ENCODE data around the gene HLA-DQA1. TPM values are rescaled to one million over a fixed set of nuclear protein-coding genes. Genes with fewer than 3 reads are reported as not detected.

HLA-DQA1 gene
- total and polyA plus RNA-seq, 2 donors from 2014 or later, result 29.6 to 63.5 TPM

DNA sequence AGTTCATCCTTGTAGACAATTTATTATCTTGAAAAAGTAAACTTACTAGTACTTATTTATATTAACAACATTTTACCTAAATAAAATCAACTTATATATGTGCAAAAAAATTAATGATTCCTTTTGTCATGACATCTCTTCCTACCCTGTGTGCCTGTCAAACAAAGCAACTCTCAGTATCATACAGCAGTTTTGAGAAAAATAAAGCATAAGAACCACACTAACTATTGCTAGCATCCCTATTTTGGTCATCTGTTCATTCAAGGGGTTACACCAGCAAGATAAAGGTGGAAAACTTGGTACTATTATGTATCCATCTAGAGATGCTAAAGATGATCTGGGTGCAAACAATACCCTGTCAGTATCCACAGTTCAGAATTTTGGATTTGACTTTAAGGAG is 40.2 kb upstream of the HLA-DQA1 start:
- Histone ChIP-seq H3K9me3 (ENCODE audit: control insufficient read depth in 2 of 3, insufficient read depth in 1 of 3, low read length in 3 of 3) (no peaks in the 10 kb centered on the region), H3K27me3 (ENCODE audit: control insufficient read depth, insufficient read depth, low read length) (no peaks in the 10 kb centered on the region), H3K4me1 (ENCODE audit: control insufficient read depth in 2 of 3, insufficient read depth in 2 of 3, low read depth in 1 of 3, low read length in 3 of 3) (no peaks in the 10 kb centered on the region), H3K4me3 (ENCODE audit: low read length in 3 of 3) (no peak overlapping the region), H3K27ac (ENCODE audit: low read depth in 2 of 2, low read length in 2 of 2) (no peak overlapping the region), H3K9ac (ENCODE audit: low read length in 3 of 3) (no peak overlapping the region), H3K36me3 (ENCODE audit: control insufficient read depth in 2 of 3, insufficient read depth in 3 of 3, low read length in 3 of 3) (no peaks in the 10 kb centered on the region)
- DNase-seq (no peak), FAIRE-seq (no peak)
- intact Hi-C loops (cut with DNase I), result no loop called here
- TF ChIP-seq CTCF (IDR thresholded peaks at IDR 0.05; ENCODE audit: borderline replicate concordance, extremely low read depth, insufficient read depth), result no peak

DNA sequence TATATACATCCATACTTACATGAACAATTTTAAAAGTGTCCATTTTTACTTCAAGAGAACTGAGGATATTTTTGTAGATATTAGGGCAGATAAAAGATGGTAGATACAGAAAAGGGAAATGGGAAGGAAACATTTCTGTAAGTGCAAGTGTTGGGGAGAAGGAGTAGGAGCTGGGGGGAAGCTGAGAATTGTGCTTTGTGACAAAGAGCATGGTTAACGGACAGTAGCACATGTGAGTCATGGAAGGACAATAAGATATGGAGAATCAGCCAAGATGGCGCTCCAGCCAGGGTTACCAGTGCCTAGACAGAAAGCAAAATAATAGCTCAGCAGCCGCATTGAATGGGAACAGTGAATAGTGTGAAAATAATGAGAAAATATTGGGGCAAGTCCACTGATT is 34.8 kb upstream of the HLA-DQA1 start:
- no peak for TF ChIP-seq CTCF (IDR thresholded peaks at IDR 0.05; ENCODE audit: borderline replicate concordance, extremely low read depth, insufficient read depth)
- Histone ChIP-seq H3K9ac (ENCODE audit: low read length in 3 of 3) (no peak overlapping the region), H3K27me3 (ENCODE audit: control insufficient read depth, insufficient read depth, low read length) (no peaks in the 10 kb centered on the region), H3K27ac (ENCODE audit: low read depth in 2 of 2, low read length in 2 of 2) (no peak overlapping the region), H3K4me1 (ENCODE audit: control insufficient read depth in 2 of 3, insufficient read depth in 2 of 3, low read depth in 1 of 3, low read length in 3 of 3) (no peaks in the 10 kb centered on the region), H3K36me3 (ENCODE audit: control insufficient read depth in 2 of 3, insufficient read depth in 3 of 3, low read length in 3 of 3) (no peaks in the 10 kb centered on the region), H3K9me3 (ENCODE audit: control insufficient read depth in 2 of 3, insufficient read depth in 1 of 3, low read length in 3 of 3) (no peaks in the 10 kb centered on the region), H3K4me3 (ENCODE audit: low read length in 3 of 3) (no peak overlapping the region)
- FAIRE-seq (no peak), DNase-seq (no peak)
- intact Hi-C loops (cut with DNase I), result no loop called here

DNA sequence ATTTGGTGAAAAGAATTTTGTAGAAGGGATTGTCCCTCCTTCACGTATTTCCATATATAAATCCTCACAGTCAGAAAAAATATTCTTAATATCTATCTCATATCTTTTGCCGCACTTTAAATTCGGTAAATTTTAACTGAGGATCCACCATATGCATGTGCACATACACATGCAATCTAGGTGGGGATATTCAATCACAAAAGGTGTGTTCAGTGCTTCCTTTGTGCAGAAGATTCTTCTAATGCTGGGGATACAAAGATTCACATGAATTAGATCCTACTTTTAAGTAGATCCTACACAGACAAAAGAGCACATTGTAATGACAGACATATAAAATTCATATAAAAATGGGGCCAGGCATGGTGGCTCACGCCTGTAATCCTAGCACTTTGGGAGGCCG is 34.0 kb upstream of the HLA-DQA1 start:
- intact Hi-C loops (cut with DNase I), result no loop called here
- Histone ChIP-seq H3K4me3 (ENCODE audit: low read length in 3 of 3) (no peak overlapping the region), H3K9me3 (ENCODE audit: control insufficient read depth in 2 of 3, insufficient read depth in 1 of 3, low read length in 3 of 3) (no peaks in the 10 kb centered on the region), H3K27me3 (ENCODE audit: control insufficient read depth, insufficient read depth, low read length) (no peaks in the 10 kb centered on the region), H3K27ac (ENCODE audit: low read depth in 2 of 2, low read length in 2 of 2) (peak overlapping the region in 1 of 2 donors; percentile 32), H3K36me3 (ENCODE audit: control insufficient read depth in 2 of 3, insufficient read depth in 3 of 3, low read length in 3 of 3) (no peaks in the 10 kb centered on the region), H3K9ac (ENCODE audit: low read length in 3 of 3) (no peak overlapping the region), H3K4me1 (ENCODE audit: control insufficient read depth in 2 of 3, insufficient read depth in 2 of 3, low read depth in 1 of 3, low read length in 3 of 3) (no peaks in the 10 kb centered on the region)
- no peak for TF ChIP-seq CTCF (IDR thresholded peaks at IDR 0.05; ENCODE audit: borderline replicate concordance, extremely low read depth, insufficient read depth)
- DNase-seq, result no peak
- FAIRE-seq, result no peak

GRCh38 chr6:32603888-32604287 is 33.3 kb upstream of the HLA-DQA1 start:
- Histone ChIP-seq H3K4me1 (ENCODE audit: control insufficient read depth in 2 of 3, insufficient read depth in 2 of 3, low read depth in 1 of 3, low read length in 3 of 3) (no peaks in the 10 kb centered on the region), H3K27ac (ENCODE audit: low read depth in 2 of 2, low read length in 2 of 2) (peak overlapping the region; percentile 76 to 78), H3K4me3 (ENCODE audit: low read length in 3 of 3) (peak overlapping the region in 1 of 3 donors; percentile 25), H3K9ac (ENCODE audit: low read length in 3 of 3) (no peak overlapping the region), H3K9me3 (ENCODE audit: control insufficient read depth in 2 of 3, insufficient read depth in 1 of 3, low read length in 3 of 3) (no peaks in the 10 kb centered on the region), H3K27me3 (ENCODE audit: control insufficient read depth, insufficient read depth, low read length) (no peaks in the 10 kb centered on the region), H3K36me3 (ENCODE audit: control insufficient read depth in 2 of 3, insufficient read depth in 3 of 3, low read length in 3 of 3) (no peaks in the 10 kb centered on the region)
- FAIRE-seq (no peak), DNase-seq (no peak)
- TF ChIP-seq CTCF (IDR thresholded peaks at IDR 0.05; ENCODE audit: borderline replicate concordance, extremely low read depth, insufficient read depth), result no peak
- intact Hi-C loops (cut with DNase I), result no loop called here

Data from kidney (tissue), 14 donors.